Limb (tissue), 2 donors: Measurements from ENCODE around the gene TRAPPC2.
"Not testable (repeated sequence)": the region's sequence is repeated elsewhere in the genome, so short reads cannot be mapped to it uniquely, and the experiment has no call there.

ENCODE experiments used
- DNase-seq, 2 donors: peaks; one replicate each; pipeline ENCODE4 v3.0.0-alpha.2; 2016; ENCODE audit errors: extremely low spot score in 2 of 2

TRAPPC2 gene

DNA sequence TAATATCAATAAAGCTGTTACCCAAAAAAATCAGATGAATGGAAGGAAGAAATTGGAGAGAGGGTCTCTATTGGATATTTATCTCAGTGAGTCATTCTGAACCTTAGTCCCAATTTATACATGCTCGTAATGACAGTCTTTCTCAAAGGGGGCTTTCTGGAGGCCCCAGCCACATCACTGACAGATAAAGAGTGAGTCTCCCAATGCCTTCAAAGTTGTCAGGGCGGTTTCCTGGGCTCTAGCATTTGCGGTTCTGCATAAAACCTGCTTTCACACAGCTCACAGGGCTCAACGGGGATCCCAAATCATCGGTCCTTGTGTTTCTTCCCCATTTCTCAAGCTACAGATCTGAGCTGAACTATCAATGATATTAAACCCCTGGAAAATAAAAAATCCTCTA lies 64.2 kb downstream of the TRAPPC2 start:
- no peak for DNase-seq

DNA sequence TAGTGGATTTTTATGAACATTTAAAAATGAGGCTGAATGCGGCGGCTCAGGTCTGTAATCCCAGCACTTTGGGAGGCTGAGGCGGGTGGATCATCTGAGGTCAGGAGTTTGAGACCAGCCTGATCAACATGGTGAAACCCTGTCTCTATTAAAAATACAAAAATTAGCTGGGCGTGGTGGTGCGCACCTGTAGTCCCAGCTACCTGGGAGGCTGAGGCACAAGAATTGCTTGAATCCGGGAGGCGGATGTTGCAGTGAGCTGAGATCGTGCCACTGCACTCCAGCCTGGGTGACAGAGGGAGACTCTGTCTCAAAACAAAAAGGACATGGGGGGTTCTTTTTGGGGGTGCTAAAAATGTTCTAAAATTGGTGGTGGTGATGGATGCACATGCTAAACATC lies 64.7 kb downstream of the TRAPPC2 start:
- DNase-seq = not testable (repeated sequence)

DNA sequence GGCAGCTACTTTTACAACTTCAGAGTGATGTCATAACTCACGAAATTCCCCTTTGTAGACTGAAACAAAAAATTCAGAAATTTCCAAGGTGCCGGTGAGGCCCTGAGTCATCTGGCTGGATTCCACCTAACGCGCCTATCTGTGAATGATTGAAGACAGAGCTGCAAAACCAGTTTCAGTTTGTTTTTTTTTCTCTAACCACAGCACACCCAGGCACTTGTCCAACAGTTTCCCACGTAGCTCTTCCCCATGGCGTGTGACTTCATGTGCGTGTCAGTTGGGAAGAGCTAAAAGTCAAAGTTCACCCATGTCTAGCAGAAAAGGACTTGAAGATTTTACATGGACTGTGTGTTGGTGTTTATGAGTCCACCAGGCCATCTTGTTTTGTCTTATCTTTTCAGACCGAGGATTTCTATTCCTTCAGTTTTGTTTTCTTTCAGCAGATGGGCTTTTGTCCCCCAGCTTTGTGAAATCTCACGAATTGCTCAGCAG lies 65.1 kb downstream of the TRAPPC2 start:
- peak in 1 of 2 donors; percentile 39 for DNase-seq

DNA sequence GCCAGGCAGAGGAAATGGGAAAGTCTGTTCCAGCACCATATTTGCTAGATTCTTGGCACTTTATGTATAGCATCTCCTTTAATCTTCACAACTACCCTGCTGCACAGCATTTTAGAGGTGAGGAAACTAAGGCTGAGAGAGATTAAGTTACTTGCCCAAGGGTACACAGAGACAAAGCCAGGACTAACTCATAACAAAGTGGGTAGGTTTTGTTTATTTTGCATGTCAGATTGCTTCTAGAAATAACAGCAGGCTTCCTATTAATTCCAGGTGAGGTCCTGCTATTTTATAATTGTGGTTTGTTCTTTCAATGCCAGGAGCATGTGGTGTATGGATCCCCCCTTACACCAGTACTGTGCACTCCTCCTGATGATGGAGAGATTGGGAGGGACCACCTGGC lies 66.5 kb downstream of the TRAPPC2 start:
- no peak for DNase-seq

DNA sequence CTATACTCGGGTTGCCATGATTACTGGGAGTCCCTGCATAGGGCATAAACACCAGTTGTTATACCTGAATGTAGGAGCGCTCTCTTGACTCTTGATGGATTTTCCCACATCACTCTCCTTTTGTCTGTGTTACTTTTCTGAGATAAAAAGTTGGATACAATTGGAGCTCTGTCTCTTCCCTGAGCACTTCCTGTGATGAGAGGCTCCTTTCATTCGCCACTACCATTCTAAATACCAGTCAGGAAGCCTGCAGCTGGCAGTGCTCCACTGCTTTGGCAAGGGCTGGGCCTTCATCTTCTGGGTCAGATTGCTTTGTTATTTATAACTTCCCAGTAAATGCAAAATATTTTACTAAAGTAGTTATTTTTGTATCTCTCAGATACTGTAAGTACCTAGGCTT lies 67.6 kb downstream of the TRAPPC2 start:
- no peak for DNase-seq

DNA sequence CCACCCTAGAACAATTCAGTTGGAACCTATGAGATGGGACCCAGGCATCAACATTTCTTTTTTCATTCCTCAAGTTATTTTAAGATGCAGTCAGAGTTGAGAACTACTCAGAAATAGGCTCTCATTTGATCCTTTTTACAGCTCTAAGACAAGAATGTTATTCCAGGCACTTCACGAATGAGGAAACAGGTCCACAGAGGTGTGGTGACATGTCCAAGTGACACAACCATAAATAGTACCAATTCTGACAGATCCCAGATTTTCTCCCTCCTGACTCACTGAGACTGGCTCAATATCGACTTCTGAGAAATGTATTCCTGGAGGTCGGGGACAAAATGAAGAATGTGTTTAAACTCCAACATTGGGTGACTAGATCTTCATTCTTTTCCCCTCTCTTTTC lies 70.4 kb downstream of the TRAPPC2 start:
- no peak for DNase-seq

DNA sequence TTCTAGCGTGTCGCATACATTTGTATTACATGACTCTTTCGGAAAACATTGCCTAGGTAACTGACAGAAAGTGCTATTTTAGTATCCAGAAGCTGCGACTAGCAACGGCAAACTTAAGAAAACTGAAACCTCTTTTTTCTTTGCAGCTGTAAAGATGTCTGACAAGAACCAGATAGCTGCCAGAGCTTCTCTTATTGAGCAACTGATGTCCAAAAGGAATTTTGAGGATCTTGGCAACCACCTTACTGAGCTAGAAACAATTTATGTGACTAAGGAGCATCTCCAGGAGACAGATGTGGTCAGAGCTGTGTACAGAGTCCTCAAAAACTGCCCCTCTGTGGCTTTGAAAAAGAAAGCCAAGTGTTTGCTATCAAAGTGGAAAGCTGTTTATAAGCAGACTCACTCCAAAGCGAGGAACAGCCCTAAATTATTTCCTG lies 72.0 kb downstream of the TRAPPC2 start:
- DNase-seq = no peak
